ENCODE data around the gene PLA2G2C. TPM values are rescaled to one million over a fixed set of nuclear protein-coding genes. Genes with fewer than 3 reads are reported as not detected.
A peak's percentile ranks its signal among the peaks of the same experiment; 100 is the strongest.

Gene PLA2G2C
- polyA plus RNA-seq, 3 donors from 2014 or later: not detected

- Mint-ChIP-seq H3K27ac (peak overlapping the region; percentile 78 to 93 (median 88)), H3K9me3 (peaks cover 0 to 2% (median 0%) of the 10 kb centered on the region in 6 donors), H3K4me1 (peaks cover 47 to 55% of the 10 kb centered on the region in 2 donors), H3K4me3 (peak overlapping the region; percentile 76 to 92 (median 78)), H3K36me3 (peaks cover 0 to 4% (median 4%) of the 10 kb centered on the region in 3 donors), H3K27me3 (ENCODE audit: low read depth in 3 of 3) (peaks cover 6 to 13% (median 10%) of the 10 kb centered on the region in 3 donors)
- DNase-seq: peak; percentile 49 to 64 (median 63)
Observed at GRCh38 chr1:20184997-20185833, 1.1 kb downstream of the PLA2G2C start.

DNA sequence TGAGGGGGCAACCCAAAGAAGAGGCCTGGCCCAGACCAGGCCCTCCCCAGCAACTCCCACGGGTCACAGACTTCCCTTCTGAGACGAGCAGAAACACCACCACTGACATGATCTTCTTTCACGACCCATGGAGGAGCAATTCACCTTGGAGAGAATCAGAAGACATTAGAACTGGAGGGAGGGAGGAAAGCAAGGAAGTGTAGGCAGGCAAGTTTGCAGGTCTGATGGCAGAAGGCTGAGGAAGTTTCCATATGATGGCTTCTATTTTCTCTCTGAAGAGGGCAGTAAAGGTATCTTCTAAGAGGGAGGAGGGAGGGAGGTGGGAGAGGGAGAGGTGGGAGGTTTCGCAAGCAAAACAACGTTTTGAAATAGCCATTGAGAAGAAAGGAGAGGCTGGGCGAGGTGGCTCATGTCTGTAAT, 1.8 kb downstream of the PLA2G2C start:
- peaks cover 0 to 2% (median 0%) of the 10 kb centered on the region in 6 donors for H3K9me3 Mint-ChIP-seq
- H3K27me3 Mint-ChIP-seq (ENCODE audit: low read depth in 3 of 3): peaks cover 6 to 11% (median 10%) of the 10 kb centered on the region in 3 donors
- peaks cover 0 to 4% (median 4%) of the 10 kb centered on the region in 3 donors for H3K36me3 Mint-ChIP-seq
- H3K27ac Mint-ChIP-seq: peak overlapping the region in 5 of 6 donors; percentile 83 to 93 (median 89)
- H3K4me3 Mint-ChIP-seq: peak overlapping the region; percentile 76 to 92 (median 78)
- DNase-seq: no peak
- H3K4me1 Mint-ChIP-seq: peaks cover 47 to 55% of the 10 kb centered on the region in 2 donors

GRCh38 chr1:20183616-20184271, 2.6 kb downstream of the PLA2G2C start:
- Mint-ChIP-seq H3K27ac (peak overlapping the region in 4 of 6 donors; percentile 5 to 93 (median 57)), H3K27me3 (ENCODE audit: low read depth in 3 of 3) (peaks cover 6 to 11% (median 10%) of the 10 kb centered on the region in 3 donors), H3K9me3 (peaks cover 0 to 2% (median 0%) of the 10 kb centered on the region in 6 donors), H3K4me3 (peak overlapping the region in 4 of 5 donors; percentile 11 to 60 (median 22)), H3K36me3 (peaks cover 0 to 4% (median 0%) of the 10 kb centered on the region in 3 donors), H3K4me1 (peaks cover 47 to 50% of the 10 kb centered on the region in 2 donors)
- no peak for DNase-seq

DNA sequence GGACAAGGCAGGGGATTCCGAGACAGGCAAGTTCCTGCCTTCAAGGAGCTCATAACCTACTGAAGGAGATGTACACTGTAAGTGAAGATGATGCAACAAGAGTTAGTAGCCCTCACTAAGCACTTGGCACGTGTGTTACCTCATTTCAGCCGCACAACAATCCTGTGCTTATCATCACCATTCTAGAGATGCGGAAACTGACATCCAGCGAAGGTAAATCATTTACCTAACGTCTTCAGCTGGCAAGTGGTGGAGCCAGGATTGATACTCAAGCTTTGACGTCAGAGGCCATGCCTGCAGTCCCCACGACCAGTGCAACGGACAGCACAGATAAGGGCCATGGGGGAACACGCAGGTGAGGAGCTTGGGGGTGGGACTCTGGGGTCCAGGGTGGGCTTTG, 3.3 kb downstream of the PLA2G2C start:
- Mint-ChIP-seq H3K9me3 (peaks cover 0 to 2% (median 0%) of the 10 kb centered on the region in 6 donors), H3K27ac (peak overlapping the region in 1 of 6 donors; percentile 86), H3K27me3 (ENCODE audit: low read depth in 3 of 3) (peaks cover 8 to 11% (median 10%) of the 10 kb centered on the region in 3 donors), H3K4me3 (no peak overlapping the region), H3K36me3 (peaks cover 0 to 4% (median 0%) of the 10 kb centered on the region in 3 donors), H3K4me1 (peaks cover 41 to 43% of the 10 kb centered on the region in 2 donors)
- no peak for DNase-seq

DNA sequence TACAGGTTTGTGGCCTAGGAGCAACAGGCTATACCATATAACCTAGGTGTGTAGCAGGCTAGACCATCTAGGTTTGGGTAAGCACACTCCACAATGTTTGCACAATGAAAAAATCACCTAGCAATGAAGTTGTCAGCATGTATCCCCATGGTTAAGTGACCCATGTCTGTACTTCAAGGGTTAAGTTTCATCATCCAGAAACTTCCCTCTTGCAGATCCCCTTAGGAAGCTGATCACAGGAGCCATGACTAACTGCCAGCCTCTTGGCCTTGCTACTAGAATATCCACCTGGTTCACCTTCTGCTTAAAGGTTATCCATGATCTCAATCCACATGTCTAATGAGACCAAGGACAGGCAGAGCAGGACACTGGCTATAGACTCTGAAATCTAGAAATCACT, 3.9 kb downstream of the PLA2G2C start:
- no peak for DNase-seq
- Mint-ChIP-seq H3K27ac (no peak overlapping the region), H3K4me3 (no peak overlapping the region), H3K9me3 (peaks cover 0 to 2% (median 0%) of the 10 kb centered on the region in 6 donors), H3K27me3 (ENCODE audit: low read depth in 3 of 3) (peaks cover 8 to 11% (median 10%) of the 10 kb centered on the region in 3 donors), H3K4me1 (peaks cover 35 to 37% of the 10 kb centered on the region in 2 donors), H3K36me3 (peaks cover 0 to 4% (median 0%) of the 10 kb centered on the region in 3 donors)

DNA sequence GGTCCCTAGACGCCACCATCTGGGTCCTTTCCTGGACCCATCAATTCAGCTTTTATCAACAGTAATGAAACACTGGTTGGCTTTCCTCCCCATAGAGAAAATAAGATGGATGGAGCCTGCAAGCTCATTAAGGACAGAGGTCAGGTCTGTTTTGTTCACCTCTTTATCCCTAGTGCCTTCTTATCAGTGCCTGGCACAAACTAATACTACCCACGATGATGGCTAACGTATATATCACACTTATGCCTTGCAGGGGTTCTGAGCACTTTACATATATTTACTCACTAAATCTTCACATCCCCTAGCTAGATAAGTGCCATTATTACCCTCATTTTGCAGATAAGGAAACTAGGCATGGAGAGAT, 5.5 kb downstream of the PLA2G2C start:
- Mint-ChIP-seq H3K27me3 (ENCODE audit: low read depth in 3 of 3) (peaks cover 8 to 10% (median 8%) of the 10 kb centered on the region in 3 donors), H3K36me3 (peaks cover 0 to 4% (median 0%) of the 10 kb centered on the region in 3 donors), H3K9me3 (peaks cover 0 to 2% (median 0%) of the 10 kb centered on the region in 6 donors), H3K27ac (no peak overlapping the region), H3K4me3 (no peak overlapping the region), H3K4me1 (peaks cover 22 to 23% of the 10 kb centered on the region in 2 donors)
- DNase-seq: no peak

GRCh38 chr1:20180129-20180843, 6.0 kb downstream of the PLA2G2C start:
- no peak overlapping the region for H3K4me3 Mint-ChIP-seq
- H3K9me3 Mint-ChIP-seq: peaks cover 0 to 2% (median 0%) of the 10 kb centered on the region in 6 donors
- DNase-seq: no peak
- H3K27ac Mint-ChIP-seq: no peak overlapping the region
- H3K36me3 Mint-ChIP-seq: peaks cover 0 to 4% (median 0%) of the 10 kb centered on the region in 3 donors
- H3K27me3 Mint-ChIP-seq (ENCODE audit: low read depth in 3 of 3): peaks cover 5 to 7% (median 7%) of the 10 kb centered on the region in 3 donors
- H3K4me1 Mint-ChIP-seq: peaks cover 18 to 19% of the 10 kb centered on the region in 2 donors

DNA sequence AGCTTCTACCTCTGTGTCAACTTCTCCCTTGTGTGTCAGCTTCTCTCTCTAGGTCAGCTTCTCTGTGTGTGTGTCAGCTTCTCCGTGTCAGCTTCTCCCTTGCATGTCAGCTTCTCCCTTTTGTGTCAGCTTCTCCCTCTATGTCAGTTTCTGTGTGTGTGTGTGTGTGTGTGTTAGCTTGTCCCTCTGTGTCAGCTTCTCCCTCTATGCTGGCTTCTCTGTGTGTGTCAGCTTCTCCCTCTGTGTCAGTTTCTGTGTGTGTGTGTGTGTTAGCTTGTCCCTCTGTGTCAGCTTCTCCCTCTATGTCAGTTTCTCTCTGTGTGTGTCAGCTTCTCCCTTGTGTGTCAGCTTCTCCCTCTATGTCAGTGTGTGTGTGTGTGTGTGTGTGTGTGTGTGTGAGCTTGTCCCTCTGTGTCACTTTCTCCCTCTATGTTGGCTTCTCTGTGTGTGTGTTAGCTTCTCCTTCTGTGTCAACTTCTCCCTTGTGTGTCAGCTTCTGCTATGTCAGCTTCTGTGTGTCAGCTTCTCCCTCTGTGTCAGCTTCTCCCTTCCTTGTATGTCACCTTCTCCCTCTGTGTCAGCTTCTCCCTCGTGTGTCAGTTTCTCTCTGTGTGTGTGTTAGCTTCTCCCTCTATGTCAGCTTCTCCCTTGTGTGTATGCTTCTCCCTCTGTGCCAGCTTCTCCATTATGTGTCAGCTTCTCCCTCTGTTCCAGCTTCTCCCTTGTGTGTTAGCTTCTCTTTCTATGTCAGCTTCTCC, 6.8 kb downstream of the PLA2G2C start:
- H3K9me3 Mint-ChIP-seq: peaks cover 0 to 2% (median 0%) of the 10 kb centered on the region in 6 donors
- no peak overlapping the region for H3K27ac Mint-ChIP-seq
- no peak overlapping the region for H3K4me3 Mint-ChIP-seq
- peaks cover 0 to 4% (median 0%) of the 10 kb centered on the region in 3 donors for H3K36me3 Mint-ChIP-seq
- H3K27me3 Mint-ChIP-seq (ENCODE audit: low read depth in 3 of 3): peaks cover 2 to 4% (median 4%) of the 10 kb centered on the region in 3 donors
- H3K4me1 Mint-ChIP-seq: peaks cover 11 to 12% of the 10 kb centered on the region in 2 donors
- DNase-seq: no peak

GRCh38 chr1:20178634-20179370, 7.5 kb downstream of the PLA2G2C start:
- Mint-ChIP-seq H3K36me3 (peaks cover 0 to 4% (median 0%) of the 10 kb centered on the region in 3 donors), H3K4me3 (no peak overlapping the region), H3K9me3 (peaks cover 0 to 2% (median 0%) of the 10 kb centered on the region in 6 donors), H3K4me1 (peaks cover 4% of the 10 kb centered on the region in 2 donors), H3K27ac (no peak overlapping the region), H3K27me3 (ENCODE audit: low read depth in 3 of 3) (peaks cover 2 to 4% (median 3%) of the 10 kb centered on the region in 3 donors)
- no peak for DNase-seq

DNA sequence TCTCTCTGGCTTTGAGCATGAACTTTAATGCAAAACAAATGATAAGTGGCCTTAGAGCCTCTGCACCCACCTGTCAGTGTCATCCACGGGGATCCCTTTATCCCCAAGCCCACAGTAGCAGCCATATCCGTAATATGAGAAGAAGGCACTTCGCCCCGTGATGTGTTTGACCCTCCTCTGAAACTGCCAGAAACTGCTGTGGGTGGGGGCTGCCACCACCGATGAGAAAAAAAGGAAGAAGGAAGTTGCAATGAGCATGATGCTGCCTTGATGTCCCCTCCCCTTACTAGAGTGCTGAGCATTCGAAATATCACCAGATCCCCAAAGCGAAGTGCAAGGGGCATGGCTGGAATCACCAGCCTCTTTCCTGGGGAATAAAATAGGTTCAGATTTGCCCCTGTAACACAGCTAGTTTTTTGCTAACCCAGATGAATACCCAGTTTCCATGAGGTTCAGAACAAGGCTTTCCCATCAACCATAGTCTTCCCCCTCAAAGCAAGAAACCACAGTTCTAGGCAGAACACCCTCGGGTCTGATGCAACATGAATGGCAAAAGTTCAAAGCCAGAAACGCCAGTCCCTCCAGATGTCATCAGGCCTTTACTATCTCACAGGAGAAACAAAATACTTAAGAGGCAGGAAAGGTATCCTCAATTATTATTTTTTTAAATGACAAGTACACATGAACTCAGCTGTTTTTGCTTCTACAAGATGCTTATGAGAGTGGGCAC, 11.2 kb downstream of the PLA2G2C start:
- no peak overlapping the region for H3K4me3 Mint-ChIP-seq
- DNase-seq: no peak
- peaks cover 3 to 5% (median 4%) of the 10 kb centered on the region in 3 donors for H3K27me3 Mint-ChIP-seq (ENCODE audit: low read depth in 3 of 3)
- peak overlapping the region in 2 of 6 donors; percentile 8 to 14 for H3K27ac Mint-ChIP-seq
- no peaks in the 10 kb centered on the region for H3K4me1 Mint-ChIP-seq
- H3K36me3 Mint-ChIP-seq: no peaks in the 10 kb centered on the region
- no peaks in the 10 kb centered on the region for H3K9me3 Mint-ChIP-seq

DNA sequence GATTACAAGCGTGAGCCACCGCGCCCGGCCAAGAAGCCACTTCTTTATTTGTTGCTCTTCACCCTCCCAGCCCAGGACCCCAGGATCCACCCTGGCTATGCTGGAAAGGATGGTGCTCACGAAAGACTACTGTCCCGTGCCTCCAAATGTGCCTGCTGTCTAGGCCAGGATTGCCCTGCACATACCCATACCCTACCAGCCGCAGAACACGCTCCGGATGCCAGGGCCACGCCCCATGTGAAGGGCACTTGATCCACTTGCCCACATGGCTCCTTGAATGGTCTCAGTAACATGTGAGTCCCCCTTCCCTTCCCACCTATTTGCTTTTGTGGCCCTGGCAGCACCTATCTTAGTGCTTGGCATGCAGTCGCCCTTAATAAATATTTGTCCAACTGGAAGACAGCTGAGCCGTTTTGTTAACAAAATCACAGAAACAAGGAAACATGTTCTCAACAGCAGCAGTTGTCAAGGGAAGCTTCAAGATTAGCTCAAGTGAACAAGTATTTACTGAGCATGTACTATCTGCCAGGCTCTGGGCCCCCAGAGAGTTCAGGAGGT, 14.2 kb downstream of the PLA2G2C start:
- DNase-seq: no peak
- Mint-ChIP-seq H3K36me3 (no peaks in the 10 kb centered on the region), H3K9me3 (peaks cover 0 to 3% (median 0%) of the 10 kb centered on the region in 6 donors), H3K27ac (no peak overlapping the region), H3K27me3 (ENCODE audit: low read depth in 3 of 3) (peaks cover 0 to 5% (median 0%) of the 10 kb centered on the region in 3 donors), H3K4me3 (no peak overlapping the region), H3K4me1 (no peaks in the 10 kb centered on the region)

Measured in immature natural killer cell (primary cell).